GM12878 (cell line): ENCODE data around the gene CSK. TPM values are rescaled to one million over a fixed set of nuclear protein-coding genes. Genes with fewer than 3 reads are reported as not detected.

Experiments used
- ATAC-seq: fragments of 200-7000 bp; cut with Tn5 transposase; 3 replicates; pipeline ENCODE4 v1.9.1; 2020; ENCODE audit warnings: mild to moderate bottlenecking, moderate library complexity
- BruUV-seq: library from RNA; stranded (reverse); fragments of 400-500 nt; replicated peaks from 2 replicates; lab custom pipeline; 2021; lab: Mats Ljungman, UMichigan
- CTCF ChIA-PET: fragments of 300-600 bp; sonication (Branson Sonifier 250); formaldehyde crosslinking; extraction: SDS; loops from one replicate; lab custom pipeline; 2021; ENCODE audit warnings: inconsistent platforms; lab: Yijun Ruan, JAX
- POLR2A ChIA-PET: fragments of 350-600 bp; formaldehyde crosslinking; extraction: SDS; loops from one replicate; lab custom pipeline; 2021; ENCODE audit warnings: inconsistent platforms; lab: Charles Lee
- RAD21 ChIA-PET: fragments of 300-600 bp; sonication (Branson Sonifier 250); formaldehyde crosslinking; loops from one replicate; lab custom pipeline; 2023; ENCODE audit warnings: antibody characterized with exemption; ENCODE audit not compliant: unreplicated experiment; lab: Charles Lee
- SMC1A ChIA-PET: fragments of 300-600 bp; sonication (Branson Sonifier 250); formaldehyde crosslinking; loops from one replicate; lab custom pipeline; 2023; ENCODE audit not compliant: unreplicated experiment, uncharacterized antibody; lab: Charles Lee
- DNase-seq: peaks from one replicate; pipeline ENCODE4 v3.0.0-alpha.2; 2011; ENCODE audit warnings: low read depth, low spot score
- FAIRE-seq: peaks from 3 replicates; lab custom pipeline; 2011; peaks lifted over from hg19 to GRCh38; lab: Jason Lieb, UNC
- H2AFZ ChIP-seq: 2 replicates; pipeline ENCODE4 v1.6.0; 2011; ENCODE audit warnings: low read depth, low read length, control low read depth; ENCODE audit not compliant: control insufficient read depth
- H3K27ac ChIP-seq: 2 replicates; pipeline ENCODE4 v1.5.1; 2011; ENCODE audit warnings: control low read depth; ENCODE audit not compliant: control insufficient read depth, insufficient read depth
- H3K27me3 ChIP-seq, 2 experiments: replicated peaks in 1 of 2; 2 replicates each; pipeline versions ENCODE4 v1.6.0 to v1.6.1; 2011; ENCODE audit warnings: low read length in 1 of 2; ENCODE audit not compliant: control insufficient read depth in 2 of 2, insufficient read depth in 2 of 2
- H3K36me3 ChIP-seq, 2 experiments: 2 replicates each; pipeline ENCODE4 v1.5.1; 2011; ENCODE audit warnings: low read length in 1 of 2; ENCODE audit not compliant: control insufficient read depth in 2 of 2, insufficient read depth in 2 of 2
- H3K4me1 ChIP-seq: 2 replicates; pipeline ENCODE4 v1.6.1; 2011; ENCODE audit warnings: mild to moderate bottlenecking, low read length, moderate library complexity, mixed read lengths; ENCODE audit not compliant: control insufficient read depth, insufficient read depth
- H3K4me2 ChIP-seq: 2 replicates; pipeline ENCODE4 v1.6.0; 2011; ENCODE audit warnings: control low read depth; ENCODE audit not compliant: control insufficient read depth, insufficient read depth
- H3K4me3 ChIP-seq: fragments of 200-600 bp; sonication (generic); 2 replicates; pipeline ENCODE4 v1.5.1; 2016
- H3K79me2 ChIP-seq: 2 replicates; pipeline ENCODE4 v1.6.0; 2011; ENCODE audit warnings: low read length; ENCODE audit not compliant: control insufficient read depth, insufficient read depth
- H3K9ac ChIP-seq: 2 replicates; pipeline ENCODE4 v1.8.0; 2011; ENCODE audit warnings: low read length, control low read depth, mixed read lengths; ENCODE audit not compliant: control insufficient read depth, insufficient read depth
- H3K9me3 ChIP-seq: replicated peaks from 3 replicates; pipeline ENCODE4 v1.5.1; 2011; ENCODE audit warnings: mild to moderate bottlenecking, low read length; ENCODE audit not compliant: control insufficient read depth, insufficient read depth
- H4K20me1 ChIP-seq: 2 replicates; pipeline ENCODE4 v1.6.0; 2011; ENCODE audit not compliant: control insufficient read depth, insufficient read depth
- CTCF ChIP-seq, 3 experiments: IDR thresholded peaks in 2 of 3; conservative IDR thresholded peaks in 1 of 3; 2 replicates each; pipeline ENCODE4 v1.5.1; 2011; ENCODE audit warnings: low read depth in 3 of 3, low read length in 3 of 3, mild to moderate bottlenecking in 3 of 3, control low read depth in 2 of 3, moderate library complexity in 2 of 3, inconsistent platforms in 1 of 3, mixed read lengths in 1 of 3; ENCODE audit not compliant: control insufficient read depth in 2 of 3, insufficient read depth in 1 of 3; ENCODE audit errors: extremely low read depth in 1 of 3
- EZH2 ChIP-seq: IDR thresholded peaks from 2 replicates; pipeline ENCODE4 v1.6.1; 2012; ENCODE audit warnings: low read depth, mild to moderate bottlenecking, control low read depth, inconsistent platforms, low read length, borderline replicate concordance; ENCODE audit not compliant: control insufficient read depth
- IKZF2 ChIP-seq, 2 experiments: fragments of 450-650 bp; IDR thresholded peaks; 2 replicates each; pipeline ENCODE4 v1.6.1; 2017; ENCODE audit warnings: mild to moderate bottlenecking in 2 of 2, moderate library complexity in 2 of 2
- KLF5 ChIP-seq: fragments of 450-650 bp; IDR thresholded peaks from 2 replicates; pipeline ENCODE4 v1.6.1; 2014; ENCODE audit warnings: mild to moderate bottlenecking; ENCODE audit not compliant: partially characterized antibody
- MTA2 ChIP-seq: fragments of 450-650 bp; IDR thresholded peaks from 2 replicates; pipeline ENCODE4 v1.6.1; 2016; ENCODE audit warnings: low read depth, mild to moderate bottlenecking, moderate library complexity
- PKNOX1 ChIP-seq: fragments of 450-650 bp; IDR thresholded peaks from 2 replicates; pipeline ENCODE4 v1.6.1; 2016; ENCODE audit warnings: mild to moderate bottlenecking
- RAD21 ChIP-seq: IDR thresholded peaks from 2 replicates; pipeline ENCODE4 v1.6.1; 2011; ENCODE audit warnings: mild to moderate bottlenecking, low read depth, low read length, moderate library complexity; ENCODE audit not compliant: insufficient read depth
- SMAD1 ChIP-seq: fragments of 450-650 bp; IDR thresholded peaks from 2 replicates; pipeline ENCODE4 v1.6.1; 2018; ENCODE audit warnings: mild to moderate bottlenecking, low read depth; ENCODE audit not compliant: partially characterized antibody
- SMC3 ChIP-seq: IDR thresholded peaks from 2 replicates; pipeline ENCODE4 v1.6.1; 2011; ENCODE audit warnings: low read length, improper control_type of control experiment, borderline replicate concordance
- ZBTB33 ChIP-seq: fragments of 450-650 bp; IDR thresholded peaks from 2 replicates; pipeline ENCODE4 v1.6.1; 2017; ENCODE audit warnings: mild to moderate bottlenecking
- ZBTB4 ChIP-seq: fragments of 450-650 bp; formaldehyde crosslinking; IDR thresholded peaks from 2 replicates; pipeline ENCODE4 v1.4.0; 2022; ENCODE audit warnings: mild to moderate bottlenecking, moderate library complexity
- ZNF274 ChIP-seq: IDR thresholded peaks from one replicate; pipeline ENCODE4 v1.8.0; 2011; ENCODE audit not compliant: insufficient read length, insufficient read depth
- WGBS: methylation state at CpG from one replicate; pipeline ENCODE4 v1.1.6; 2016; ENCODE audit warnings: low lambda C conversion rate; ENCODE audit not compliant: insufficient replicate concordance, insufficient coverage; ENCODE audit errors: missing lambda C conversion rate; 5-methylcytosine and 5-hydroxymethylcytosine counted together
- in situ Hi-C: fragments of 300-500 bp; cut with MboI; formaldehyde crosslinking; loops from 9 replicates; pipeline ENCODE4 v1.14.3; 2018; ENCODE audit warnings: mixed read lengths
- intact Hi-C: fragments of 100-400 bp; cut with micrococcal nuclease; formaldehyde crosslinking; loops from one replicate; pipeline ENCODE4 v1.14.2; 2022; ENCODE audit not compliant: unreplicated experiment
- polyA plus RNA-seq, 11 experiments: library from polyadenylated mRNA; depleted of rRNA in 4 of 11; unstranded in 6 of 11; stranded (reverse) in 5 of 11; fragments of >200 nt; fragmentation: Nextera tagmentation in 4 of 11; fragmentation: Illumina TruSeq in 1 of 11; extraction: Ambion mirVana in 4 of 11; extraction: Trizol in 1 of 11; gene quantifications; 1 replicate in 1 of 11; 2 replicates in 10 of 11; pipeline versions ENCODE4 v1.2.1 to v1.2.3, GENCODE V29; 2011 to 2016; ENCODE audit warnings: inconsistent platforms in 2 of 11, missing spikeins in 2 of 11, low read depth in 1 of 11
- total RNA-seq, 4 experiments: library from RNA; depleted of rRNA in 3 of 4; stranded (reverse); fragments of >200 nt in 3 of 4; fragmentation: Illumina TruSeq in 1 of 4; extraction: Trizol in 1 of 4; gene quantifications; 2 replicates each; pipeline versions ENCODE4 v1.2.1 to v1.2.3, GENCODE V29; 2013 to 2021

CSK gene
- total and polyA plus RNA-seq, 10 of the 15 experiments (the other 5 are each of a cell fraction or from before 2014, with no cell fraction given), result 3.4 to 327 (median 75.8) TPM

GRCh38 chr15:74768771-74769342 lies 13.0 kb upstream of the CSK start:
- Histone ChIP-seq H3K9me3 (no peaks in the 10 kb centered on the region), H3K79me2 (no peaks in the 10 kb centered on the region), H3K36me3 (no peaks in the 10 kb centered on the region), H3K4me1 (peaks cover 12% of the 10 kb centered on the region), H3K27ac (no peak overlapping the region), H3K4me2 (no peak overlapping the region), H3K4me3 (no peak overlapping the region), H3K9ac (no peak overlapping the region), H4K20me1 (no peaks in the 10 kb centered on the region), H3K27me3 (no peaks in the 10 kb centered on the region), H2AFZ (no peak overlapping the region)
- ATAC-seq (peak; percentile 58), FAIRE-seq (peak; percentile 95), DNase-seq (no peak)
- no TSS peak for BruUV-seq
- intact Hi-C loops (loop anchor here (1.0 kb wide), 1 partner anchor 134 kb away; no protein-coding TSS in a partner anchor), in situ Hi-C loops (no loop called here)
- WGBS, result 0% methylated on average over 9 of the region's 9 CpGs
- ChIA-PET CTCF (interaction anchor here (0.5 to 19.1 kb wide), 46 partner anchors 10 to 517 kb away, joined by 3 to 1288 read pairs (median 6); partner anchors contain the start of genes CPLX3, CSK, FAM219B and ULK3), POLR2A (interaction anchor here (1.0 to 17.5 kb wide), 4 partner anchors 20 to 182 kb away, joined by 3 to 602 read pairs (median 6); partner anchors contain the start of gene CSK), RAD21 (interaction anchor here (0.6 to 25.2 kb wide), 22 partner anchors 9 to 396 kb away, joined by 3 to 1186 read pairs (median 4); partner anchors contain the start of genes CLK3, CSK and FAM219B), SMC1A (interaction anchor here (0.5 to 17.6 kb wide), 26 partner anchors 10 to 419 kb away, joined by 3 to 811 read pairs (median 4); partner anchors contain the start of gene CSK)
- TF ChIP-seq SMC3 (peak; percentile 92), KLF5 (no peak), ZBTB33 (no peak), IKZF2 (IDR thresholded peaks at IDR 0.05) (no peak), MTA2 (no peak), ZBTB4 (no peak), RAD21 (peak; percentile 91), ZNF274 (no peak), CTCF (IDR thresholded peaks at IDR 0.05 in 2 of 3, conservative IDR thresholded peaks at IDR 0.05 in 1 of 3; ENCODE audit: control insufficient read depth in 2 of 3, extremely low read depth in 1 of 3, insufficient read depth in 1 of 3, low read depth in 3 of 3, low read length in 3 of 3) (peak; percentile 76 to 84 (median 76)), SMAD1 (no peak), PKNOX1 (peak; percentile 48), EZH2 (no peak)
